ENCODE data around the gene MINDY4B.

MINDY4B gene

DNA sequence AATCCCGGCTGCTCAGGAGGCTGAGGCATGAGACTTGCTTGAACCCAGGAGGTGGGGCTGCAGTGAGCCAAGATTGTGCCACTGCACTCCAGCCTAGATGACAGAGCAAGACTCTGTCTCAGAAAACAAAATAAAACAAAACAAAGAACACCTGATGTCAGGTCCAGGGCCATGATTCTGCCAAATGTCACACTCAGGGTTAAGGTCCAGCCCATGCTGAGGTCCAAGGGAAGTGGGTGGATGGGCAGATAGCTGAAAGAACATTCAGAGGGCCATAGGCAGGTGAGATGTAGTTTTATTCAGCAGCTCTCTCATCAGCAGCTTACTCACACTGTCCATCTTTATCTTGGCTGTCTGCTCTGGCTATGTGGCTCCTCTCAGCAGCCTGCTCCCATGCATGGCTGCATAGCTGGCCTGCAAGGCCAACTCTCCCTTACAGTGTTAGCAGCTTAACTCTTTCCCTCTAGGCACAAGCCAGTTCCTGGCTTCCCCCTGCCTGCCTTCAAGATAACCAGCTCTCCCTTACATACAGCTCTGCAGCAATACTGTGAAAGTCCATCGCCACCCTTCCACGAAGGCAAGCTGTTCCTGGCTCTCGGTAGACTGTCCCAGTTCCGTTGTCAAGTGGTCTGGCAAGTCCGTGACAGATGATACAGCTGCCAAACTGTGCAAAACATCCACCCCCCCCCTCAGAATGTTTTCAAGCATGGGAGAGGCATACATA is 79.9 kb downstream of the MINDY4B start:
- no peak for DNase-seq (ENCODE audit: extremely low spot score)
- TF ChIP-seq, protein P1, sequence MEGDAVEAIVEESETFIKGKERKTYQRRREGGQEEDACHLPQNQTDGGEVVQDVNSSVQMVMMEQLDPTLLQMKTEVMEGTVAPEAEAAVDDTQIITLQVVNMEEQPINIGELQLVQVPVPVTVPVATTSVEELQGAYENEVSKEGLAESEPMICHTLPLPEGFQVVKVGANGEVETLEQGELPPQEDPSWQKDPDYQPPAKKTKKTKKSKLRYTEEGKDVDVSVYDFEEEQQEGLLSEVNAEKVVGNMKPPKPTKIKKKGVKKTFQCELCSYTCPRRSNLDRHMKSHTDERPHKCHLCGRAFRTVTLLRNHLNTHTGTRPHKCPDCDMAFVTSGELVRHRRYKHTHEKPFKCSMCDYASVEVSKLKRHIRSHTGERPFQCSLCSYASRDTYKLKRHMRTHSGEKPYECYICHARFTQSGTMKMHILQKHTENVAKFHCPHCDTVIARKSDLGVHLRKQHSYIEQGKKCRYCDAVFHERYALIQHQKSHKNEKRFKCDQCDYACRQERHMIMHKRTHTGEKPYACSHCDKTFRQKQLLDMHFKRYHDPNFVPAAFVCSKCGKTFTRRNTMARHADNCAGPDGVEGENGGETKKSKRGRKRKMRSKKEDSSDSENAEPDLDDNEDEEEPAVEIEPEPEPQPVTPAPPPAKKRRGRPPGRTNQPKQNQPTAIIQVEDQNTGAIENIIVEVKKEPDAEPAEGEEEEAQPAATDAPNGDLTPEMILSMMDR (IDR thresholded peaks at IDR 0.05; ENCODE audit: control extremely low read depth, extremely low read depth, low read depth, missing control alignments): no peak
- ChIA-PET POLR2A (interaction anchor here (1.2 kb wide), 1 partner anchor 62 kb away, joined by 3 read pairs; the partner anchor contains the start of gene SIAH2), CTCF (interaction anchor here (1.0 to 1.5 kb wide), 4 partner anchors 10 to 32 kb away, joined by 3 to 6 read pairs (median 3); no protein-coding TSS in a partner anchor)

- CTCF ChIA-PET: interaction anchor here (0.9 to 2.1 kb wide), 2 partner anchors 8 to 11 kb away, joined by 3 to 4 read pairs; no protein-coding TSS in a partner anchor
- no peak for DNase-seq (ENCODE audit: extremely low spot score)
- TF ChIP-seq, protein P1 (IDR thresholded peaks at IDR 0.05; ENCODE audit: control extremely low read depth, extremely low read depth, low read depth, missing control alignments): no peak
- POLR2A ChIA-PET: no interaction called here
Measured at GRCh38 chr3:150823277-150823676, 82.0 kb downstream of the MINDY4B start.

- CTCF ChIA-PET: interaction anchor here (2.1 kb wide), 1 partner anchor 11 kb away, joined by 4 read pairs; no protein-coding TSS in a partner anchor
- no peak for DNase-seq (ENCODE audit: extremely low spot score)
- POLR2A ChIA-PET: no interaction called here
- TF ChIP-seq, protein P1 (IDR thresholded peaks at IDR 0.05; ENCODE audit: control extremely low read depth, extremely low read depth, low read depth, missing control alignments): no peak
Measured at GRCh38 chr3:150822636-150823035, 82.6 kb downstream of the MINDY4B start.
